SU-DHL-6 (cell line): ENCODE results near the gene BRINP2.

Experiments
- H2AFZ ChIP-seq: fragments of 200-600 bp; sonication (generic); 2 replicates; pipeline ENCODE4 v1.6.1; 2014; ENCODE audit warnings: low read depth, mild to moderate bottlenecking, moderate library complexity, mixed read lengths, antibody characterized with exemption, low read length; ENCODE audit not compliant: severe bottlenecking
- H3F3A ChIP-seq: fragments of 200-600 bp; shearing (Covaris generic); 2 replicates; pipeline ENCODE4 v1.6.0; 2016; ENCODE audit warnings: antibody characterized with exemption, mild to moderate bottlenecking; ENCODE audit not compliant: insufficient read depth
- H3K27ac ChIP-seq: fragments of 200-600 bp; sonication (generic); 2 replicates; pipeline ENCODE4 v1.5.1; 2016; ENCODE audit warnings: low read depth, mild to moderate bottlenecking, low read length, moderate library complexity, mixed read lengths
- H3K27me3 ChIP-seq: fragments of 200-600 bp; sonication (generic), shearing (Covaris generic); 2 replicates; pipeline ENCODE4 v1.6.0; 2014; ENCODE audit warnings: mild to moderate bottlenecking, low read length
- H3K36me3 ChIP-seq: fragments of 200-600 bp; sonication (generic); 2 replicates; pipeline ENCODE4 v1.6.1; 2014; ENCODE audit warnings: mild to moderate bottlenecking, low read length, mixed read lengths
- H3K4me2 ChIP-seq: fragments of 300-600, 200-600 bp; shearing (Covaris generic), sonication (generic); 2 replicates; pipeline ENCODE4 v1.6.0; 2014; ENCODE audit warnings: low read length, low read depth, mild to moderate bottlenecking; ENCODE audit not compliant: poor library complexity, severe bottlenecking
- H3K4me3 ChIP-seq: fragments of 200-600 bp; sonication (generic); 2 replicates; pipeline ENCODE4 v1.5.1; 2014; ENCODE audit warnings: antibody characterized with exemption, low read length, mild to moderate bottlenecking, mixed read lengths; ENCODE audit not compliant: insufficient read depth, poor library complexity, severe bottlenecking
- H3K79me2 ChIP-seq: fragments of 200-600 bp; sonication (generic); 2 replicates; pipeline ENCODE4 v1.6.1; 2014; ENCODE audit warnings: mild to moderate bottlenecking, low read length, moderate library complexity; ENCODE audit not compliant: insufficient read depth
- H3K9ac ChIP-seq: fragments of 200-600 bp; sonication (generic); 2 replicates; pipeline ENCODE4 v1.7.0; 2014; ENCODE audit warnings: mild to moderate bottlenecking, low read length
- H3K9me2 ChIP-seq: fragments of 200-600 bp; sonication (generic); replicated peaks from 2 replicates; pipeline ENCODE4 v1.6.1; 2014; ENCODE audit warnings: low read length; ENCODE audit not compliant: insufficient read depth
- H3K9me3 ChIP-seq: fragments of 200-600 bp; sonication (generic); 2 replicates; pipeline ENCODE4 v1.6.1; 2014; ENCODE audit warnings: low read length, mixed read lengths; ENCODE audit not compliant: insufficient read depth
- H4K20me1 ChIP-seq: fragments of 200-600 bp; sonication (generic); 2 replicates; pipeline ENCODE4 v1.6.1; 2014; ENCODE audit warnings: low read depth, mild to moderate bottlenecking, antibody characterized with exemption, low read length, moderate library complexity, mixed read lengths
- EZH2phosphoT487 ChIP-seq: fragments of 200-600 bp; sonication (generic), shearing (Covaris generic); conservative IDR thresholded peaks from 2 replicates; pipeline ENCODE4 v1.6.1; 2018; ENCODE audit warnings: mild to moderate bottlenecking, antibody characterized with exemption, low read length, moderate library complexity, mixed read lengths
- TF ChIP-seq, protein P1 (sequence below): fragments of 200-600 bp; sonication (generic); IDR thresholded peaks from one replicate; pipeline ENCODE4 v1.5.1; 2017; ENCODE audit warnings: antibody characterized with exemption, mild to moderate bottlenecking, low read length, moderate library complexity; ENCODE audit not compliant: insufficient read depth, poor library complexity, severe bottlenecking

Gene BRINP2

DNA sequence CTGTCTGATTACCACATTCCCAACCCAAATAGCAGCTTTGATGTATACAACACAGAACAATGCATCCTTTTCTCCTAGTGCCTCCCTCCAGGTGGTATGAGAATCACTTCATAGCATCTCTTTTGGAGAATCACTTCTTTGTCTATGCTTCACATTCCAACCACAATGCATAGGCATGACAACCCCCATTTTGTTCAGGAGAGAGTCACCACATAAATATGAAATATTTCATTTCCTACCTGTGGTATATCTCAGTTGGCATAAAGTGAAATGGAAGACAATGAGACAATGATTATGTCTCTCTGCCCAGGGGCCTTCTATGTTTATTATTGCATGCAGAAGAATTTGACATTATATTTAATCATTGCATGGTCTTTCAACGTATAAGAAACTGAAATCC, 112.2 kb downstream of the BRINP2 start:
- H3K27ac ChIP-seq: no peak overlapping the region
- H4K20me1 ChIP-seq: no peaks in the 10 kb centered on the region
- H3K9ac ChIP-seq: no peak overlapping the region
- no peaks in the 10 kb centered on the region for H3K9me2 ChIP-seq
- no peak overlapping the region for H3K4me2 ChIP-seq
- H3K36me3 ChIP-seq: no peaks in the 10 kb centered on the region
- H3K9me3 ChIP-seq: no peaks in the 10 kb centered on the region
- no peaks in the 10 kb centered on the region for H3F3A ChIP-seq
- no peaks in the 10 kb centered on the region for H3K27me3 ChIP-seq
- H3K79me2 ChIP-seq: no peaks in the 10 kb centered on the region
- H2AFZ ChIP-seq: no peak overlapping the region
- TF ChIP-seq, protein P1, sequence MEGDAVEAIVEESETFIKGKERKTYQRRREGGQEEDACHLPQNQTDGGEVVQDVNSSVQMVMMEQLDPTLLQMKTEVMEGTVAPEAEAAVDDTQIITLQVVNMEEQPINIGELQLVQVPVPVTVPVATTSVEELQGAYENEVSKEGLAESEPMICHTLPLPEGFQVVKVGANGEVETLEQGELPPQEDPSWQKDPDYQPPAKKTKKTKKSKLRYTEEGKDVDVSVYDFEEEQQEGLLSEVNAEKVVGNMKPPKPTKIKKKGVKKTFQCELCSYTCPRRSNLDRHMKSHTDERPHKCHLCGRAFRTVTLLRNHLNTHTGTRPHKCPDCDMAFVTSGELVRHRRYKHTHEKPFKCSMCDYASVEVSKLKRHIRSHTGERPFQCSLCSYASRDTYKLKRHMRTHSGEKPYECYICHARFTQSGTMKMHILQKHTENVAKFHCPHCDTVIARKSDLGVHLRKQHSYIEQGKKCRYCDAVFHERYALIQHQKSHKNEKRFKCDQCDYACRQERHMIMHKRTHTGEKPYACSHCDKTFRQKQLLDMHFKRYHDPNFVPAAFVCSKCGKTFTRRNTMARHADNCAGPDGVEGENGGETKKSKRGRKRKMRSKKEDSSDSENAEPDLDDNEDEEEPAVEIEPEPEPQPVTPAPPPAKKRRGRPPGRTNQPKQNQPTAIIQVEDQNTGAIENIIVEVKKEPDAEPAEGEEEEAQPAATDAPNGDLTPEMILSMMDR: no peak
- H3K4me3 ChIP-seq: no peak overlapping the region

DNA sequence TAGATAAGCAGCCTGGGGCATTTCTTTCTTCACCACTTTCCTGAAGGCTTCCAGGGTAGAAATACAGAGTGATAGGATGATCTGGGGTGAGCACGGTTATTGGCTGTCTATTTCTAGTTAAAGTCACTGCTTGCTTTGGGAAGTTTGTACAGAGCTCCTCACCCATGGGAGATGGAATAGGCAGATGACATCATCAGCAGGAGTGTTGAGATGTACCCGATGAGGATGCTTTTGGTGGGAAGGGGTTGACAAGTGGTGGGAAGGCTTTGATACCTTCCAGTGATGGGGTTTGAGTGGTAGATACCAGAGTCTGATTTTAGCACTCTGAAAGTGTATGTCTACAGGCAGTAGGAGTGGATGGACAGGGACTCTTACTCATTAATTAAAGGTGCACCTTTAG, 112.6 kb downstream of the BRINP2 start:
- H3K9me2 ChIP-seq: no peaks in the 10 kb centered on the region
- no peaks in the 10 kb centered on the region for H3K36me3 ChIP-seq
- no peak overlapping the region for H3K4me3 ChIP-seq
- H3K79me2 ChIP-seq: no peaks in the 10 kb centered on the region
- no peak overlapping the region for H2AFZ ChIP-seq
- H3K27ac ChIP-seq: no peak overlapping the region
- no peaks in the 10 kb centered on the region for H3K27me3 ChIP-seq
- H3F3A ChIP-seq: no peaks in the 10 kb centered on the region
- H4K20me1 ChIP-seq: no peaks in the 10 kb centered on the region
- H3K9ac ChIP-seq: no peak overlapping the region
- no peaks in the 10 kb centered on the region for H3K9me3 ChIP-seq
- no peak overlapping the region for H3K4me2 ChIP-seq
- TF ChIP-seq, protein P1: no peak
- no peak for TF ChIP-seq EZH2phosphoT487

DNA sequence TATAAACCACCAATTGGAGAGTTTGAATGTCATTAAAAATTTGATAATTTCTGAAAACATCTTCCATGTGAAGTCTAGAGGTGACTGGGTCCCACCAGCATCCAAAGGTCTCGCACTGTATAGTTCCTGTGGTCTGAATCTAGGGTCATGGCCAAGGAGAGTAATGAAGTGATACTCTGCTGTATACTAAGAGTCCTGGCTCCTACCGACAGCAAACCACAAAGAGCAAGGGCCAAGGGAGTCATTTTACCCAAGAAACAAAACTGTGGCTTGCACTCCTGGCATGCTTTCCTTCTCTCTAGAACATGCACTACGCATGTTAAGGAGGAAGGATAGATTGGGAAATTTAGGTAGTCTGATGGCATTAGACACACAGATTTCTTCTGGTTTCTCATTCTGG, 115.6 kb downstream of the BRINP2 start:
- Histone ChIP-seq H3K27me3 (no peaks in the 10 kb centered on the region), H3K36me3 (no peaks in the 10 kb centered on the region), H3K9me2 (no peaks in the 10 kb centered on the region), H4K20me1 (no peaks in the 10 kb centered on the region), H3K9me3 (no peaks in the 10 kb centered on the region), H3K4me2 (no peak overlapping the region), H3F3A (no peaks in the 10 kb centered on the region), H3K4me3 (no peak overlapping the region), H3K27ac (no peak overlapping the region), H3K79me2 (no peaks in the 10 kb centered on the region), H3K9ac (no peak overlapping the region), H2AFZ (no peak overlapping the region)
- TF ChIP-seq EZH2phosphoT487: no peak
- TF ChIP-seq, protein P1: no peak

DNA sequence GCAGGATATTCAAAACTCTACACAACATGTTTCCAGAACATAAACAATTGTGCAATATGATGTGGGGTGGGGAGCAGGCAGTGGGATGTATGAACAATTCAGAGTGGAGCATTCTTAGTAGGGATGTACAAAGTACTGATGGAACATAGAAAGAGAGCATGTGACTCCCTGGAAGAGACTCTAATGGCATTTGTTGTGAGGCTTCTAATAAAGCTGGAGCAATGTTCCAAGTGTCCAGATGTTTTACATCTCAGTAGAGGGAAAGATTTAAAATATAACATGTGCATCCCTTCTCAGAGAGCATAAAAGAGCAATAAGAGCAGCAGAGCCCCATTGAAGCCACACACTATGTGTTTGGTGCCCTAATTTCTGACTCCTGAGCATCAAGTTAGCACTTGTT, 116.5 kb downstream of the BRINP2 start:
- Histone ChIP-seq H3K36me3 (no peaks in the 10 kb centered on the region), H4K20me1 (no peaks in the 10 kb centered on the region), H3K9me2 (no peaks in the 10 kb centered on the region), H3K4me3 (no peak overlapping the region), H3K27ac (no peak overlapping the region), H3F3A (no peaks in the 10 kb centered on the region), H2AFZ (no peak overlapping the region), H3K4me2 (no peak overlapping the region), H3K9ac (no peak overlapping the region), H3K27me3 (no peaks in the 10 kb centered on the region), H3K9me3 (no peaks in the 10 kb centered on the region), H3K79me2 (no peaks in the 10 kb centered on the region)
- TF ChIP-seq EZH2phosphoT487: no peak
- TF ChIP-seq, protein P1: no peak
